HepG2 (cell line): ENCODE data around the gene DPH6. TPM values are rescaled to one million over a fixed set of nuclear protein-coding genes. Genes with fewer than 3 reads are reported as not detected.

Experiments
- HMGXB4 ChIP-seq, 2 experiments: sonication (generic) in 1 of 2; formaldehyde crosslinking in 1 of 2; IDR thresholded peaks; 2 replicates each; pipeline versions ENCODE4 v1.4.0 to v1.6.1; 2018 to 2020; ENCODE audit warnings: missing genetic modification reagents in 2 of 2, borderline replicate concordance in 1 of 2, low read depth in 1 of 2, mild to moderate bottlenecking in 1 of 2, missing biosample characterization in 1 of 2
- KDM4B ChIP-seq: sonication (generic); formaldehyde crosslinking; IDR thresholded peaks from 2 replicates; pipeline ENCODE4 v1.4.0; 2020; ENCODE audit warnings: missing genetic modification reagents
- POLR2AphosphoS2 ChIP-seq: IDR thresholded peaks from 2 replicates; pipeline ENCODE4 v1.6.1; 2011; ENCODE audit warnings: low read depth, low read length, improper control_type of control experiment
- SALL1 ChIP-seq: sonication (generic); formaldehyde crosslinking; IDR thresholded peaks from 2 replicates; pipeline ENCODE4 v1.8.0; 2022; ENCODE audit warnings: mild to moderate bottlenecking, missing genetic modification reagents
- SOX13 ChIP-seq, 3 experiments: fragments of 450-650 bp in 1 of 3; sonication (generic) in 1 of 3; formaldehyde crosslinking in 1 of 3; IDR thresholded peaks in 2 of 3; conservative IDR thresholded peaks in 1 of 3; 2 replicates each; pipeline versions ENCODE4 v1.5.0 to v1.6.1; 2016 to 2020; ENCODE audit warnings: antibody characterized with exemption in 1 of 3, mild to moderate bottlenecking in 1 of 3, missing compliant biosample characterization in 1 of 3, missing genetic modification reagents in 1 of 3, moderate library complexity in 1 of 3
- ZNF770 ChIP-seq: sonication (generic); formaldehyde crosslinking; IDR thresholded peaks from 2 replicates; pipeline ENCODE4 v1.5.0; 2020; ENCODE audit warnings: mild to moderate bottlenecking, missing genetic modification reagents
- polyA plus RNA-seq, 8 experiments: library from polyadenylated mRNA; depleted of rRNA in 3 of 8; stranded (reverse) in 7 of 8; unstranded in 1 of 8; fragments of >200 nt; fragmentation: Illumina TruSeq in 4 of 8; extraction: Trizol in 4 of 8; gene quantifications; 2 replicates each; pipeline versions ENCODE4 v1.2.1 to v1.2.3, GENCODE V29; 2011 to 2016; ENCODE audit warnings: low read depth in 4 of 8, missing spikeins in 1 of 8, mixed read lengths in 1 of 8; ENCODE audit not compliant: insufficient read depth in 1 of 8
- total RNA-seq, 5 experiments: library from RNA; depleted of rRNA; stranded (reverse); fragments of >200 nt; fragmentation: Illumina TruSeq; extraction: Trizol; gene quantifications; 2 replicates each; pipeline ENCODE4 v1.2.3, GENCODE V29; 2016; ENCODE audit warnings: low read depth in 1 of 5
- TF ChIP-seq, protein P1 (sequence below): IDR thresholded peaks from 2 replicates; pipeline ENCODE4 v1.6.1; 2012; ENCODE audit warnings: low read depth, low read length, improper control_type of control experiment
- TF ChIP-seq, protein P2 (sequence below): sonication (generic); formaldehyde crosslinking; IDR thresholded peaks from 2 replicates; pipeline ENCODE4 v1.4.0; 2020; ENCODE audit warnings: missing genetic modification reagents, borderline replicate concordance
- TF ChIP-seq, protein P3 (sequence below): sonication (generic); formaldehyde crosslinking; IDR thresholded peaks from 2 replicates; pipeline ENCODE4 v1.4.0; 2020; ENCODE audit warnings: mild to moderate bottlenecking, missing genetic modification reagents

The DPH6 gene
- total and polyA plus RNA-seq, 2 of the 13 experiments (the other 11 are each of a cell fraction or from before 2014, with no cell fraction given), result 10.2 to 25.8 TPM

- no peak for TF ChIP-seq HMGXB4 (CRISPR knock-in tag; IDR thresholded peaks at IDR 0.05; ENCODE audit: borderline replicate concordance in 1 of 2, low read depth in 1 of 2)
- TF ChIP-seq, protein P1, sequence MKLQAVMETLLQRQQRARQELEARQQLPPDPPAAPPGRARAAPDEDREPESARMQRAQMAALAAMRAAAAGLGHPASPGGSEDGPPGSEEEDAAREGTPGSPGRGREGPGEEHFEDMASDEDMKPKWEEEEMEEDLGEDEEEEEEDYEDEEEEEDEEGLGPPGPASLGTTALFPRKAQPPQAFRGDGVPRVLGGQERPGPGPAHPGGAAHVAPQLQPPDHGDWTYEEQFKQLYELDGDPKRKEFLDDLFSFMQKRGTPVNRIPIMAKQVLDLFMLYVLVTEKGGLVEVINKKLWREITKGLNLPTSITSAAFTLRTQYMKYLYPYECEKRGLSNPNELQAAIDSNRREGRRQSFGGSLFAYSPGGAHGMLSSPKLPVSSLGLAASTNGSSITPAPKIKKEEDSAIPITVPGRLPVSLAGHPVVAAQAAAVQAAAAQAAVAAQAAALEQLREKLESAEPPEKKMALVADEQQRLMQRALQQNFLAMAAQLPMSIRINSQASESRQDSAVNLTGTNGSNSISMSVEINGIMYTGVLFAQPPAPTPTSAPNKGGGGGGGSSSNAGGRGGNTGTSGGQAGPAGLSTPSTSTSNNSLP, result no peak
- TF ChIP-seq, protein P2, sequence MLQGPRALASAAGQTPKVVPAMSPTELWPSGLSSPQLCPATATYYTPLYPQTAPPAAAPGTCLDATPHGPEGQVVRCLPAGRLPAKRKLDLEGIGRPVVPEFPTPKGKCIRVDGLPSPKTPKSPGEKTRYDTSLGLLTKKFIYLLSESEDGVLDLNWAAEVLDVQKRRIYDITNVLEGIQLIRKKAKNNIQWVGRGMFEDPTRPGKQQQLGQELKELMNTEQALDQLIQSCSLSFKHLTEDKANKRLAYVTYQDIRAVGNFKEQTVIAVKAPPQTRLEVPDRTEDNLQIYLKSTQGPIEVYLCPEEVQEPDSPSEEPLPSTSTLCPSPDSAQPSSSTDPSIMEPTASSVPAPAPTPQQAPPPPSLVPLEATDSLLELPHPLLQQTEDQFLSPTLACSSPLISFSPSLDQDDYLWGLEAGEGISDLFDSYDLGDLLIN (CRISPR knock-in tag), result no peak
- TF ChIP-seq KDM4B, result no peak
- TF ChIP-seq, protein P3, sequence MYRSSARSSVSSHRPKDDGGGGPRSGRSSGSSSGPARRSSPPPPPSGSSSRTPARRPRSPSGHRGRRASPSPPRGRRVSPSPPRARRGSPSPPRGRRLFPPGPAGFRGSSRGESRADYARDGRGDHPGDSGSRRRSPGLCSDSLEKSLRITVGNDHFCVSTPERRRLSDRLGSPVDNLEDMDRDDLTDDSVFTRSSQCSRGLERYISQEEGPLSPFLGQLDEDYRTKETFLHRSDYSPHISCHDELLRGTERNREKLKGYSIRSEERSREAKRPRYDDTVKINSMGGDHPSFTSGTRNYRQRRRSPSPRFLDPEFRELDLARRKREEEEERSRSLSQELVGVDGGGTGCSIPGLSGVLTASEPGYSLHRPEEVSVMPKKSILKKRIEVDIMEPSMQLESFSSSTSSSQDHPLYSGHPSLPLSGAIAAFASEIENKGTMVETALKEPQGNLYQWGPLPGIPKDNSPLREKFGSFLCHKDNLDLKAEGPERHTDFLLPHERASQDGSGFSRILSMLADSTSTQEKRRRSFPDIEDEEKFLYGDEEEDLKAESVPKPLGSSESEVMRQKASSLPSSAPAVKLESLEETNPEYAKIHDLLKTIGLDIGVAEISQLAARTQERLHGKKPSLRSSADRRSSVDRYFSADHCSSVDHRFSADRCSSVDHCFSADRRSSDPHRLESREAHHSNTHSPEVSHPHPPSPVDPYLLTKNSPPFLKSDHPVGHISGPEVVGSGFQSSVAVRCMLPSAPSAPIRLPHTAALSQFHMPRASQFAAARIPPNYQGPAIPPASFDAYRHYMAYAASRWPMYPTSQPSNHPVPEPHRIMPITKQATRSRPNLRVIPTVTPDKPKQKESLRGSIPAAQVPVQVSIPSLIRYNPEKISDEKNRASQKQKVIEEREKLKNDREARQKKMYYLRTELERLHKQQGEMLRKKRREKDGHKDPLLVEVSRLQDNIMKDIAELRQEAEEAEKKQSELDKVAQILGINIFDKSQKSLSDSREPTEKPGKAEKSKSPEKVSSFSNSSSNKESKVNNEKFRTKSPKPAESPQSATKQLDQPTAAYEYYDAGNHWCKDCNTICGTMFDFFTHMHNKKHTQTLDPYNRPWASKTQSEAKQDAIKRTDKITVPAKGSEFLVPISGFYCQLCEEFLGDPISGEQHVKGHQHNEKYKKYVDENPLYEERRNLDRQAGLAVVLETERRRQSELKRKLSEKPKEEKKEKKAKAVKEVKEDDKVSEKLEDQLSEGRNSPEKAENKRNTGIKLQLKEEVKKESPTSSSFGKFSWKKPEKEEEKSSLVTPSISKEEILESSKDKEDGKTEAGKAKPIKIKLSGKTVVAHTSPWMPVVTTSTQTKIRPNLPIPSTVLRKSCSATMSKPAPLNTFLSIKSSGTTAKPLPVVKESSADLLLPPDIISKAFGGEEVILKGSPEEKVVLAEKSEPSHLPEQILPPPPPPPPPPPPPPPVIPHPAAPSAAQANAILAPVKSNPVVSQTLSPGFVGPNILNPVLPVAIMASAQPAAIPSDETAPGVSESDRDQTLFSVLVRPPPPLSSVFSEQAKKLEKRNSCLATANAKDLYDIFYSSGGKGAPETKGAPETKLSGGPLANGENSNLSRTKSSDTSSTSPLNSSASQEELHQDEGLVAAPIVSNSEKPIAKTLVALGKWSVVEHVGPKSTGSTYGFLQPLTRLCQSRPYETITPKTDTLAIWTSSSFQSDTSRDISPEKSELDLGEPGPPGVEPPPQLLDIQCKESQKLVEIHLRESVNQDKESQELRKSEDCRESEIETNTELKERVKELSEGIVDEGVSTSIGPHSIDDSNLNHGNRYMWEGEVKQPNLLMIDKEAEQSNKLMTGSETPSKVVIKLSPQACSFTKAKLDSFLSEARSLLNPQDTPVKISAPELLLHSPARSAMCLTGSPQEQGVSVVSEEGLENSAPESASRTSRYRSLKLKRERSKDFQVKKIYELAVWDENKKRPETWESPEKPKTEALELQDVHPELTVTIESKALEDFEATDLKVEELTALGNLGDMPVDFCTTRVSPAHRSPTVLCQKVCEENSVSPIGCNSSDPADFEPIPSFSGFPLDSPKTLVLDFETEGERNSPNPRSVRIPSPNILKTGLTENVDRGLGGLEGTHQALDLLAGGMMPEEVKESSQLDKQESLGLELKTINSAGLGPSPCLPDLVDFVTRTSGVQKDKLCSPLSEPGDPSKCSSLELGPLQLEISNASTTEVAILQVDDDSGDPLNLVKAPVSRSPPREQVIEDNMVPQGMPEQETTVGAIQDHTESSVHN (CRISPR knock-in tag), result no peak
- TF ChIP-seq SOX13 (IDR thresholded peaks at IDR 0.05), result no peak
- TF ChIP-seq SOX13 (CRISPR knock-in tag; conservative IDR thresholded peaks at IDR 0.05 in 1 of 2, IDR thresholded peaks at IDR 0.05 in 1 of 2), result peak in 1 of 2 experiments; percentile 79; a peak in 2 of 4 replicates
- TF ChIP-seq POLR2AphosphoS2, result no peak
- TF ChIP-seq ZNF770 (CRISPR knock-in tag), result no peak
- no peak for TF ChIP-seq SALL1
Measured at GRCh38 chr15:35506272-35506870, 39.6 kb downstream of the DPH6 start (continued).
